ENCODE measurements around the gene SLC1A5. TPM values are rescaled to one million over a fixed set of nuclear protein-coding genes. Genes with fewer than 3 reads are reported as not detected.

The SLC1A5 gene
- total and polyA plus RNA-seq, 2 donors (not counting 3 experiments of a cell fraction or from before 2014, with no cell fraction given) = 114 TPM

DNA sequence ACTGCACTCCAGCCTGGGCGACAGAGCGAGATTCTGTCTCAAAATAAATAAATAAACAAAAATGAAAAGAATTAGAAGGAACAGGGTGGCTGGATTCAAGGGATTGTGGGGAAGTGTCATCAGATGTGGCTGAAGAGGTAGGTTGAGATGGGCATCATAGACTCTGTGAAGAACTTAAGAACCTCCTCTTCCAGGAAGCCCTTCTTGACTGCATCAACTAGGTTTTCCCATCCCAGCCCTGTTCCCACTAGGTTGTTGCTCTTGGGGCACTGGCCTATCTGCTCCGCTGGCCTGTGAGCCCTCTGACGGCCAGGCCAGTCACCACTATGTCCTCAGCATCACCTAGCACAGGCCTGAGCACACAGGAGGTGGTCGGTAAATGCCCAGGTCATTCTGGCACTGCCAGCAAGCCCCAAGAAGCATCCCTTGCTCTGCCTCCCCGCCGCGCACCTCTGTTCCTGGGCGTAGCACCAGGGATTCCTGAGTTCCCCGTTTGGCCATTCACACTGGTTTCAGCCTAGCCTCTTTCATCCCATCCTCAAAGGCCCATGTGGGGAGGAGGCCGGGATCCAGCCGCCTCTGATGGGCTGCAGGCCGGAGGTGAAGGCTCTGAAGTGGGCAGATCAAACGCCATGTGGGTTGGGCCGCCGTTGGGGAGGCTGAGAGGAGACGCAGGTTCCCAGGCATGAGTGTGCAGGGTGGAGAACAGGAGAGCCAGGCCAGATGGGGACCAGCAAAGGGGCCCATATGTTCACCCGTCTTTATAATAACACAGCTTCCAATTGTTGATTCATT is 27.6 kb upstream of the SLC1A5 start:
- TF ChIP-seq MAX (IDR thresholded peaks at IDR 0.05; ENCODE audit: insufficient read depth, insufficient read length) (no peak), FOS (IDR thresholded peaks at IDR 0.05; ENCODE audit: borderline replicate concordance, insufficient read depth, low read length) (no peak), GATA2 (IDR thresholded peaks at IDR 0.05; ENCODE audit: insufficient read depth, insufficient read length, low read depth, low read length) (no peak), MYC (IDR thresholded peaks at IDR 0.05; ENCODE audit: low read depth, low read length) (no peak), POLR2A (IDR thresholded peaks at IDR 0.05; ENCODE audit: low read depth, low read length) (no peak), JUN (IDR thresholded peaks at IDR 0.05; ENCODE audit: borderline replicate concordance, insufficient read depth, insufficient read length, low read depth) (no peak), CTCF (IDR thresholded peaks at IDR 0.05; ENCODE audit: extremely low read depth in 1 of 2, insufficient read depth in 1 of 2, low read depth in 1 of 2, low read length in 2 of 2) (no peak), POLR2AphosphoS5 (IDR thresholded peaks at IDR 0.05; ENCODE audit: insufficient read depth, low read depth, low read length) (no peak), EZH2 (IDR thresholded peaks at IDR 0.05; ENCODE audit: borderline replicate concordance, low read depth, low read length, severe bottlenecking) (no peak)
- no peak overlapping the region for H2AFZ ChIP-seq (ENCODE audit: low read depth, low read length)
- no peaks in the 10 kb centered on the region for H3K9me1 ChIP-seq (replicated peaks; ENCODE audit: control insufficient read depth, extremely low read depth, insufficient read depth, low read length)
- dilution Hi-C loops (cut with MboI; ENCODE audit: extremely low pct_ligation_motif_present, low sequenced_read_pairs) = no loop called here
- H3K9ac ChIP-seq (replicated peaks; ENCODE audit: extremely low read depth, insufficient read depth, low read length) = no peak overlapping the region
- H3K27ac ChIP-seq (ENCODE audit: insufficient read depth, low read depth, low read length) = no peak overlapping the region
- POLR2A ChIA-PET = no interaction called here
- no peaks in the 10 kb centered on the region for H3K36me3 ChIP-seq (ENCODE audit: control insufficient read depth in 2 of 2, extremely low read depth in 1 of 2, insufficient read depth in 2 of 2, low read length in 2 of 2)
- H3K4me2 ChIP-seq (ENCODE audit: insufficient read depth, low read length) = no peak overlapping the region
- no TSS peak for BruUV-seq (replicated peaks)
- no peak overlapping the region for H3K4me3 ChIP-seq (replicated peaks in 1 of 3; ENCODE audit: insufficient read depth in 1 of 3, low read depth in 1 of 3, low read length in 3 of 3)
- no peaks in the 10 kb centered on the region for H3K79me2 ChIP-seq (ENCODE audit: control insufficient read depth, insufficient read depth, low read length)
- H3K9me3 ChIP-seq (replicated peaks; ENCODE audit: control insufficient read depth, insufficient read depth, low read length) = no peaks in the 10 kb centered on the region
- CTCF ChIA-PET = interaction anchor here (1.1 to 2.0 kb wide), 2 partner anchors 14 to 24 kb away, joined by 3 to 16 read pairs; no protein-coding TSS in a partner anchor
- intact Hi-C loops (cut with micrococcal nuclease) = no loop called here
- no peak for FAIRE-seq
- peaks cover 15% of the 10 kb centered on the region for H3K4me1 ChIP-seq (ENCODE audit: control insufficient read depth, extremely low read depth, insufficient read depth, low read length)
- H3K27me3 ChIP-seq (ENCODE audit: control insufficient read depth in 2 of 2, insufficient read depth in 2 of 2, low read length in 2 of 2) = no peaks in the 10 kb centered on the region
- no peaks in the 10 kb centered on the region for H4K20me1 ChIP-seq (replicated peaks; ENCODE audit: control insufficient read depth, extremely low read depth, insufficient read depth, low read length)
- no peak for DNase-seq (ENCODE audit: low read depth, low spot score)

Data from endothelial cell of umbilical vein (primary cell).